Measurements from ENCODE around the gene AMIGO1.

AMIGO1 gene

GRCh38 chr1:109538827-109539555, 29.5 kb upstream of the AMIGO1 start:
- H2AFZ ChIP-seq (ENCODE audit: low read depth) = no peak overlapping the region
- peaks cover 11% of the 10 kb centered on the region; the same call in 1 of the 2 replicates for H3K27me3 ChIP-seq (ENCODE audit: insufficient read depth, low read depth)
- H4K20me1 ChIP-seq (ENCODE audit: insufficient read depth) = no peaks in the 10 kb centered on the region
- no peaks in the 10 kb centered on the region for H3K79me2 ChIP-seq (ENCODE audit: insufficient read depth, low read depth)
- no peak overlapping the region for H3K4me2 ChIP-seq
- H3K4me1 ChIP-seq (ENCODE audit: low read depth, poor library complexity, severe bottlenecking) = no peaks in the 10 kb centered on the region
- no peak overlapping the region for H3K4me3 ChIP-seq (IDR thresholded peaks at IDR 0.05; ENCODE audit: insufficient read depth, low read depth, low read length)
- no peak overlapping the region for H3K9ac ChIP-seq
- H3K27ac ChIP-seq = no peak overlapping the region
- TF ChIP-seq CTCF (conservative IDR thresholded peaks at IDR 0.05; ENCODE audit: low read depth, low read length) = no peak
- H3K36me3 ChIP-seq (ENCODE audit: insufficient read depth) = no peaks in the 10 kb centered on the region

- H3K4me2 ChIP-seq = no peak overlapping the region
- no peaks in the 10 kb centered on the region for H4K20me1 ChIP-seq (ENCODE audit: insufficient read depth)
- H2AFZ ChIP-seq (ENCODE audit: low read depth) = no peak overlapping the region
- no peak for TF ChIP-seq CTCF (conservative IDR thresholded peaks at IDR 0.05; ENCODE audit: low read depth, low read length)
- H3K36me3 ChIP-seq (ENCODE audit: insufficient read depth) = no peaks in the 10 kb centered on the region
- H3K27me3 ChIP-seq (ENCODE audit: insufficient read depth, low read depth) = peaks cover 11% of the 10 kb centered on the region; the same call in 1 of the 2 replicates
- no peak overlapping the region for H3K27ac ChIP-seq
- peaks cover 5% of the 10 kb centered on the region for H3K4me1 ChIP-seq (ENCODE audit: low read depth, poor library complexity, severe bottlenecking)
- H3K79me2 ChIP-seq (ENCODE audit: insufficient read depth, low read depth) = no peaks in the 10 kb centered on the region
- no peak overlapping the region for H3K9ac ChIP-seq
- H3K4me3 ChIP-seq (IDR thresholded peaks at IDR 0.05; ENCODE audit: insufficient read depth, low read depth, low read length) = no peak overlapping the region
Observed at GRCh38 chr1:109537450-109538178, 28.1 kb upstream of the AMIGO1 start.

GRCh38 chr1:109535971-109536491, 26.5 kb upstream of the AMIGO1 start:
- no peak overlapping the region for H3K9ac ChIP-seq
- no peaks in the 10 kb centered on the region for H3K79me2 ChIP-seq (ENCODE audit: insufficient read depth, low read depth)
- H3K27me3 ChIP-seq (ENCODE audit: insufficient read depth, low read depth) = peaks cover 1% of the 10 kb centered on the region; the same call in 1 of the 2 replicates
- TF ChIP-seq CTCF (conservative IDR thresholded peaks at IDR 0.05; ENCODE audit: low read depth, low read length) = no peak
- H2AFZ ChIP-seq (ENCODE audit: low read depth) = no peak overlapping the region
- H3K4me1 ChIP-seq (ENCODE audit: low read depth, poor library complexity, severe bottlenecking) = peaks cover 8% of the 10 kb centered on the region
- no peak overlapping the region for H3K4me2 ChIP-seq
- no peak overlapping the region for H3K27ac ChIP-seq
- H3K4me3 ChIP-seq (IDR thresholded peaks at IDR 0.05; ENCODE audit: insufficient read depth, low read depth, low read length) = no peak overlapping the region
- H3K36me3 ChIP-seq (ENCODE audit: insufficient read depth) = no peaks in the 10 kb centered on the region
- H4K20me1 ChIP-seq (ENCODE audit: insufficient read depth) = no peaks in the 10 kb centered on the region

GRCh38 chr1:109535481-109535880, 26.0 kb upstream of the AMIGO1 start:
- TF ChIP-seq CTCF (conservative IDR thresholded peaks at IDR 0.05; ENCODE audit: low read depth, low read length) = no peak
- Histone ChIP-seq H3K36me3 (ENCODE audit: insufficient read depth) (no peaks in the 10 kb centered on the region), H4K20me1 (ENCODE audit: insufficient read depth) (no peaks in the 10 kb centered on the region), H3K79me2 (ENCODE audit: insufficient read depth, low read depth) (no peaks in the 10 kb centered on the region), H3K27me3 (ENCODE audit: insufficient read depth, low read depth) (no peaks in the 10 kb centered on the region), H2AFZ (ENCODE audit: low read depth) (no peak overlapping the region), H3K4me2 (no peak overlapping the region), H3K4me3 (IDR thresholded peaks at IDR 0.05; ENCODE audit: insufficient read depth, low read depth, low read length) (no peak overlapping the region), H3K27ac (no peak overlapping the region), H3K4me1 (ENCODE audit: low read depth, poor library complexity, severe bottlenecking) (peaks cover 8% of the 10 kb centered on the region), H3K9ac (no peak overlapping the region)

Measured in KMS-11 (cell line).